ENCODE measurements around the gene PCDHGB3.

Gene PCDHGB3

GRCh38 chr5:141419074-141419880, 49.2 kb downstream of the PCDHGB3 start:
- DNase-seq (ENCODE audit: low spot score): no peak

DNA sequence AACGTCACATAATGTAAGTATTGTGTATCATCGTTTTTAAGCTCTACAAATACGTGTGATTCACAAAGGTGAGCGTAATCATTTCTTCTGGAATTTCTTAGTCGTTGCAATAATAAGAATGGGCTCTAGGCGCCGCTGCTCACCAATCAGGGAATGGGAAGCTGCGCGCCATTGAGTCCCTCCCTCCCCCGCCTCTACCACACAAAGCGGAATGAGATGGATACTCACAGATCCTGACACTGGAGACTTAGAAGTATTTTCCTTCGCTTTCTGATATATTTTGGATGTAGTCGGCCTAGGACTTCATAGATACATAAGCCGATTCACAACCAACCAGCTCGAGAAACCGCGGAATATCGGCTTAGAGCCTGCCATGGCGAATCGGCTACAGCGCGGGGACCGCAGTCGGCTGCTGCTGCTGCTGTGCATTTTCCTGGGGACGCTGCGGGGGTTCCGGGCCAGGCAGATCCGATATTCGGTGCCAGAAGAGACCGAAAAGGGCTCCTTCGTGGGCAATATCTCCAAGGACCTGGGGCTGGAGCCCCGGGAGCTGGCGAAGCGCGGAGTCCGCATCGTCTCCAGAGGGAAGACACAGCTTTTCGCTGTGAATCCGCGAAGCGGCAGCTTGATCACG, 50.9 kb downstream of the PCDHGB3 start, which contains the start of gene PCDHGA11:
Gene PCDHGA11 (plus strand): TSS at position 197 of the 634 bp plus-strand sequence. CDS start 177 bp downstream, at position 374.
- DNase-seq (ENCODE audit: low spot score): peak; percentile 42

DNA sequence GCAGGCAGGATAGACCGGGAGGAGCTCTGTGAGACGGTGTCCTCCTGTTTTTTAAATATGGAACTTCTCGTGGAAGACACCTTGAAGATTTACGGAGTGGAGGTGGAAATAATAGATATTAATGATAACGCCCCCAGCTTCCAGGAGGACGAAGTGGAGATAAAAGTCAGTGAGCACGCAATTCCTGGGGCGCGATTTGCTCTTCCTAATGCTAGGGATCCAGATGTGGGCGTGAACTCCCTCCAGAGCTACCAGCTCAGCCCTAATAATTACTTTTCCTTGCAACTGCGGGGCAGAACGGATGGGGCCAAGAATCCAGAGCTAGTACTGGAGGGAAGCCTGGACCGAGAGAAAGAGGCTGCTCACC, 51.4 kb downstream of the PCDHGB3 start:
- DNase-seq (ENCODE audit: low spot score): no peak
